Neural crest cell (in vitro differentiated cells): Measurements from ENCODE around the gene HOXB3. TPM values are rescaled to one million over a fixed set of nuclear protein-coding genes. Genes with fewer than 3 reads are reported as not detected.

Experiments used
- DNase-seq: peaks from one replicate; pipeline ENCODE4 v3.0.0; 2021; ENCODE audit warnings: low read depth, mixed read lengths, low spot score
- H3K27ac Mint-ChIP-seq: one replicate; pipeline ENCODE4 v1.8.0; 2021; ENCODE audit warnings: mild to moderate bottlenecking, mixed read lengths; ENCODE audit not compliant: unreplicated experiment
- H3K27me3 Mint-ChIP-seq: 2 replicates; pipeline ENCODE4 v1.8.0; 2021; ENCODE audit warnings: low read depth, mild to moderate bottlenecking, mixed read lengths
- H3K36me3 Mint-ChIP-seq: 2 replicates; pipeline ENCODE4 v1.8.0; 2021; ENCODE audit warnings: low read depth, mild to moderate bottlenecking, mixed read lengths
- H3K4me1 Mint-ChIP-seq: 2 replicates; pipeline ENCODE4 v1.8.0; 2021; ENCODE audit warnings: mixed read lengths
- H3K4me3 Mint-ChIP-seq: one replicate; pipeline ENCODE4 v1.8.0; 2021; ENCODE audit warnings: mild to moderate bottlenecking, mixed read lengths
- H3K9me3 Mint-ChIP-seq: 2 replicates; pipeline ENCODE4 v1.8.0; 2021; ENCODE audit warnings: mixed read lengths
- CTCF ChIP-seq: fragments of 200-600 bp; sonication (generic); conservative IDR thresholded peaks from 2 replicates; pipeline ENCODE4 v1.5.0; 2021; ENCODE audit warnings: antibody characterized with exemption, mild to moderate bottlenecking
- total RNA-seq: library from RNA; stranded (reverse); gene quantifications from 2 replicates; pipeline ENCODE4 v1.2.1, GENCODE V29; 2021

HOXB3 gene
- total RNA-seq, 1 donor from 2014 or later: 22.8 TPM

- H3K27me3 Mint-ChIP-seq: peaks cover 99% of the 10 kb centered on the region
Measured at GRCh38 chr17:48630009-48630924, 40.2 kb upstream of the HOXB3 start.

GRCh38 chr17:48629411-48629759 is 39.3 kb upstream of the HOXB3 start:
- DNase-seq: no peak
- peak overlapping the region; percentile 61 for H3K4me3 Mint-ChIP-seq
- H3K4me1 Mint-ChIP-seq: no peaks in the 10 kb centered on the region
- H3K36me3 Mint-ChIP-seq: peaks cover 4% of the 10 kb centered on the region
- H3K27ac Mint-ChIP-seq: peak overlapping the region; percentile 4
- peaks cover 99% of the 10 kb centered on the region for H3K27me3 Mint-ChIP-seq
- no peak for TF ChIP-seq CTCF
- H3K9me3 Mint-ChIP-seq: no peaks in the 10 kb centered on the region

More at GRCh38 chr17:48630009-48630924, 40.2 kb upstream of the HOXB3 start:
- H3K36me3 Mint-ChIP-seq: peaks cover 4% of the 10 kb centered on the region
- no peaks in the 10 kb centered on the region for H3K9me3 Mint-ChIP-seq
- no peaks in the 10 kb centered on the region for H3K4me1 Mint-ChIP-seq
- H3K4me3 Mint-ChIP-seq: peak overlapping the region; percentile 45
- no peak for TF ChIP-seq CTCF
- DNase-seq: no peak
- peak overlapping the region; percentile 15 for H3K27ac Mint-ChIP-seq

- H3K4me3 Mint-ChIP-seq: peak overlapping the region; percentile 93
- peak overlapping the region; percentile 57 for H3K27ac Mint-ChIP-seq
- no peaks in the 10 kb centered on the region for H3K4me1 Mint-ChIP-seq
- DNase-seq: no peak
- TF ChIP-seq CTCF: no peak
- H3K27me3 Mint-ChIP-seq: peaks cover 99% of the 10 kb centered on the region
- H3K9me3 Mint-ChIP-seq: no peaks in the 10 kb centered on the region
- H3K36me3 Mint-ChIP-seq: peaks cover 4% of the 10 kb centered on the region
Measured at GRCh38 chr17:48628649-48629410, 38.8 kb upstream of the HOXB3 start.

GRCh38 chr17:48627623-48628521 is 37.8 kb upstream of the HOXB3 start:
- Mint-ChIP-seq H3K27me3 (peaks cover 99% of the 10 kb centered on the region), H3K4me3 (peak overlapping the region; percentile 93), H3K4me1 (no peaks in the 10 kb centered on the region), H3K27ac (no peak overlapping the region), H3K36me3 (peaks cover 4% of the 10 kb centered on the region), H3K9me3 (no peaks in the 10 kb centered on the region)
- DNase-seq: no peak
- TF ChIP-seq CTCF: no peak

- Mint-ChIP-seq H3K27me3 (peaks cover 99% of the 10 kb centered on the region), H3K4me1 (no peaks in the 10 kb centered on the region), H3K4me3 (peak overlapping the region; percentile 93), H3K36me3 (peaks cover 7% of the 10 kb centered on the region), H3K27ac (no peak overlapping the region), H3K9me3 (no peaks in the 10 kb centered on the region)
- no peak for TF ChIP-seq CTCF
- no peak for DNase-seq
Measured at GRCh38 chr17:48627118-48627597, 37.1 kb upstream of the HOXB3 start.
